Measurements from ENCODE around the gene PCDH9.

- TF ChIP-seq EZH2 (IDR thresholded peaks at IDR 0.05) (no peak), POLR2AphosphoS5 (IDR thresholded peaks at IDR 0.05; ENCODE audit: borderline replicate concordance, low read depth, low read length) (no peak)
Observed at GRCh38 chr13:67147342-67148133, 82.6 kb downstream of the PCDH9 start.
